Ovary (tissue), 3 donors: ENCODE results near the gene HNRNPDL.

Source experiments
- EP300 ChIP-seq: sonication (generic); formaldehyde crosslinking; IDR thresholded peaks from one replicate; pipeline ENCODE4 v1.6.1; 2017; ENCODE audit warnings: antibody characterized with exemption
- POLR2A ChIP-seq: fragments of 450-650 bp; IDR thresholded peaks from one replicate; pipeline ENCODE4 v1.6.1; 2017; ENCODE audit warnings: antibody characterized with exemption, mild to moderate bottlenecking, moderate library complexity
- TF ChIP-seq, protein P1 (sequence below), 3 donors: fragments of 450-650 bp in 2 of 3; fragments of 200-600 bp in 1 of 3; IDR thresholded peaks; one replicate each; pipeline versions ENCODE4 v1.5.1 to v1.8.0; 2016 to 2022; ENCODE audit warnings: antibody characterized with exemption in 3 of 3, mild to moderate bottlenecking in 1 of 3
- donor health status: DM: no; HTN: no; CAD: no.

DNA sequence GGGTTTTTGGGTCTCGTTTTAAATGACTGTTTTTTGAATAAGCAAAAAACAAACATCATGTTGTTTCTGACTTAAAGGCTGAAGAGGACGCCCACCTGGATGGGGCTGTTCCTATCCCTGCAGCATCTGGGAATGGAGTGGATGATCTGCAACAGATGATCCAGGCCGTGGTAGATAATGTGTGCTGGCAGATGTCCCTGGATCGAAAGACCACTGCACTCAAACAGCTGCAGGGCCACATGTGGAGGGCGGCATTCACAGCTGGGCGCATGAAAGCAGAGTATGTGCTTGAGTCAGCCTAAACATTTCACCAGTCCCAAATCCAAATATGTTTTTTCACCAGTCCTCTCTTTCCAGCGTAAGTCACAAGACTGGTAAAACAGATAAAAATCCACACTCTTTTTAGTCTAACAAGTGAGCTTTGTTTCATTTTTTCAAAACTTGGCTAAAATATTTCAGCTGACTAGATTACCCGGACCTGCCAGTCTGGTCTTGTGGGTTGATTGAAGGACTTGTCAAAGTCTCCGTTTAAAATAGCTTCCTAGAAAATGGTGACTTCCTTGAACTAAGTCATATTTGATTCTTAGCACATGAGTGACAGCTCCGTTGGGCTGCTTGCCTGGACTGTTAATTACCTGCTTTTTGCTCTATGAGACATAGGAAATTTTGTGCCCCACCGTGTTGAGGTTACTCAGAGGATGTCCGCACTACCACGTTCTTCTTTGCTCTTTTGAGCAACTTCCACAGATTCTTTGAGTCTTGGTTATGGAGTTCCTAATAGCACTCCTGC lies 20.9 kb upstream of the HNRNPDL start:
- TF ChIP-seq, protein P1, sequence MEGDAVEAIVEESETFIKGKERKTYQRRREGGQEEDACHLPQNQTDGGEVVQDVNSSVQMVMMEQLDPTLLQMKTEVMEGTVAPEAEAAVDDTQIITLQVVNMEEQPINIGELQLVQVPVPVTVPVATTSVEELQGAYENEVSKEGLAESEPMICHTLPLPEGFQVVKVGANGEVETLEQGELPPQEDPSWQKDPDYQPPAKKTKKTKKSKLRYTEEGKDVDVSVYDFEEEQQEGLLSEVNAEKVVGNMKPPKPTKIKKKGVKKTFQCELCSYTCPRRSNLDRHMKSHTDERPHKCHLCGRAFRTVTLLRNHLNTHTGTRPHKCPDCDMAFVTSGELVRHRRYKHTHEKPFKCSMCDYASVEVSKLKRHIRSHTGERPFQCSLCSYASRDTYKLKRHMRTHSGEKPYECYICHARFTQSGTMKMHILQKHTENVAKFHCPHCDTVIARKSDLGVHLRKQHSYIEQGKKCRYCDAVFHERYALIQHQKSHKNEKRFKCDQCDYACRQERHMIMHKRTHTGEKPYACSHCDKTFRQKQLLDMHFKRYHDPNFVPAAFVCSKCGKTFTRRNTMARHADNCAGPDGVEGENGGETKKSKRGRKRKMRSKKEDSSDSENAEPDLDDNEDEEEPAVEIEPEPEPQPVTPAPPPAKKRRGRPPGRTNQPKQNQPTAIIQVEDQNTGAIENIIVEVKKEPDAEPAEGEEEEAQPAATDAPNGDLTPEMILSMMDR (IDR thresholded peaks at IDR 0.05), result no peak
- TF ChIP-seq POLR2A (no peak), EP300 (no peak)
